ENCODE measurements around the gene WNT1. TPM values are rescaled to one million over a fixed set of nuclear protein-coding genes. Genes with fewer than 3 reads are reported as not detected.

The WNT1 gene
- polyA plus RNA-seq, 1 donor from 2014 or later = not detected

GRCh38 chr12:48985901-48986300, 7.8 kb downstream of the WNT1 start:
- H4K20me1 ChIP-seq (ENCODE audit: insufficient read depth) = no peaks in the 10 kb centered on the region
- peaks cover 99% of the 10 kb centered on the region for H3K27me3 ChIP-seq (ENCODE audit: insufficient read depth, low read depth, low read length)
- H2AFZ ChIP-seq (ENCODE audit: low read depth, low read length) = no peak overlapping the region
- no peaks in the 10 kb centered on the region for H3K9me3 ChIP-seq (ENCODE audit: low read length)
- no peaks in the 10 kb centered on the region for H3F3A ChIP-seq (ENCODE audit: insufficient read depth, low read length, poor library complexity, severe bottlenecking)
- no peak overlapping the region for H3K4me2 ChIP-seq (ENCODE audit: low read length)
- no peaks in the 10 kb centered on the region for H3K36me3 ChIP-seq (ENCODE audit: insufficient read depth, low read length)
- H3K9me2 ChIP-seq (ENCODE audit: insufficient read depth, low read length) = no peaks in the 10 kb centered on the region
- H3K27ac ChIP-seq (ENCODE audit: low read length) = no peak overlapping the region
- no peak for TF ChIP-seq SMC3 (conservative IDR thresholded peaks at IDR 0.05; ENCODE audit: poor library complexity)
- no peak for TF ChIP-seq CTCF (IDR thresholded peaks at IDR 0.05; ENCODE audit: poor library complexity, severe bottlenecking)
- TF ChIP-seq POLR2AphosphoS5 (IDR thresholded peaks at IDR 0.05) = no peak
- no peak for TF ChIP-seq MXI1 (conservative IDR thresholded peaks at IDR 0.05; ENCODE audit: poor library complexity, severe bottlenecking)
- TF ChIP-seq EP300 (conservative IDR thresholded peaks at IDR 0.05; ENCODE audit: poor library complexity, severe bottlenecking) = no peak
- TF ChIP-seq REST (IDR thresholded peaks at IDR 0.05; ENCODE audit: borderline replicate concordance) = no peak
- H3K9ac ChIP-seq (ENCODE audit: low read length) = no peak overlapping the region
- no peak overlapping the region for H3K4me3 ChIP-seq (ENCODE audit: low read length)
- no peaks in the 10 kb centered on the region for H3K79me2 ChIP-seq (replicated peaks; ENCODE audit: insufficient read depth, low read length)

GRCh38 chr12:48986720-48987291, 8.7 kb downstream of the WNT1 start:
- H3K79me2 ChIP-seq (replicated peaks; ENCODE audit: insufficient read depth, low read length) = no peaks in the 10 kb centered on the region
- no peak overlapping the region for H3K9ac ChIP-seq (ENCODE audit: low read length)
- no peaks in the 10 kb centered on the region for H3F3A ChIP-seq (ENCODE audit: insufficient read depth, low read length, poor library complexity, severe bottlenecking)
- H3K9me3 ChIP-seq (ENCODE audit: low read length) = no peaks in the 10 kb centered on the region
- H3K4me3 ChIP-seq (ENCODE audit: low read length) = no peak overlapping the region
- no peak overlapping the region for H2AFZ ChIP-seq (ENCODE audit: low read depth, low read length)
- no peaks in the 10 kb centered on the region for H3K36me3 ChIP-seq (ENCODE audit: insufficient read depth, low read length)
- no peak for TF ChIP-seq CTCF (IDR thresholded peaks at IDR 0.05; ENCODE audit: poor library complexity, severe bottlenecking)
- no peak overlapping the region for H3K4me2 ChIP-seq (ENCODE audit: low read length)
- H3K9me2 ChIP-seq (ENCODE audit: insufficient read depth, low read length) = no peaks in the 10 kb centered on the region
- no peaks in the 10 kb centered on the region for H4K20me1 ChIP-seq (ENCODE audit: insufficient read depth)
- peaks cover 98% of the 10 kb centered on the region for H3K27me3 ChIP-seq (ENCODE audit: insufficient read depth, low read depth, low read length)
- no peak overlapping the region for H3K27ac ChIP-seq (ENCODE audit: low read length)
